CD4-positive, alpha-beta T cell treated with Interferon alpha-2 for 1 hour (primary cell): Measurements from ENCODE around the gene PPP1R12A.
A peak's percentile ranks its signal among the peaks of the same experiment; 100 is the strongest.

Experiments
- DNase-seq, 2 donors: peaks; one replicate each; pipeline ENCODE4 v3.0.0-alpha.2; 2020 to 2022

PPP1R12A gene

DNA sequence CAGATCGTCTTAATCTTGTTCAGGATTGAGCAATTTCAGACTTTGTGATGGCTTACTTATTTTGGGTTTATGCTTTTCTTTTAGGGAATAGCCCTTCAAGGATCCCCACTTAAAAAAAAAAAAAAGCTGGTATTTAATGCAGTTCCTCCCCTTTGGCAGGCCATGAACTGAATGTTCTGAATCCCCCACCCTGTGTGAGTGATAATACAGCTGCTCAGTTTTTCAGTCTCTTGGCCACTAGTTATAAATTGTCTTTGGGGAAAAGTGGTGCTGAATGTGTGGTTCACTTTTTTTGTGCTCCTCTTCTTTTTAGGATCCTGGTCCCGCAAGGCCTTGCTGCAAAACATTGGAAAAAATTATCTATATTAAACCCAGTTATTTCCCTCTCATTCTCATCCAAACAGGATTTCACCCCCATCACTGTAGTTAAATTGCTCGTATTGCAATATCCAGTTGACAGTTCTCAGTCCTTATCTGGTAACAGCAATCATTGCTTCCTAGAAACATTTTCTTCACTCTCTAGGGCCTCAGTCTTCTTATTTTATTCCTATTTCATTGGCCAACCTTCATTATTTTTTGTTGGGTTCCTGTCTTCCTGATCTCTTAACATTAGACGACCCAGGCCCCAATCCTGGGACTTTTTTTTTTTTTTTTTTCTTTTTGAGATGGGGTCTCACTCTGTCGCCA, 171.0 kb downstream of the PPP1R12A start:
- no peak for DNase-seq

DNA sequence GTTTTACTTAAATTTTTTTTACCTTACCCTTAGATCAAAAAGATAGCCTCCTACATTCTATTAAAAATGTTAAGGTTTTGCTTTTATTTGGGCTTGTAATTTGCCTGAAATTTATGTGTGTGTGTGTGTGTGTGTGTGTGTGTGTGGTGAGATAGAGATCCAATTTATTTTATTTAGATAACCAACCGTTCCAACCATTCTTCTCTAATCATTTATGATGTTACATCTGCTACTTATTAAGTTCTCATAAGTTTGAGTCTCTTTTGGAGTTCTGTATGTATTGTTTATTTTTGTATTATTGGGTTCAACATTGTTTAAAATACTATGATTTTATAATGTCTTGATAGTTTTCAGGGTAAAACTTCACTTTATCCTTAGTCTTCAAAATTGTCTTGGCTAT, 173.6 kb downstream of the PPP1R12A start:
- DNase-seq: no peak

DNA sequence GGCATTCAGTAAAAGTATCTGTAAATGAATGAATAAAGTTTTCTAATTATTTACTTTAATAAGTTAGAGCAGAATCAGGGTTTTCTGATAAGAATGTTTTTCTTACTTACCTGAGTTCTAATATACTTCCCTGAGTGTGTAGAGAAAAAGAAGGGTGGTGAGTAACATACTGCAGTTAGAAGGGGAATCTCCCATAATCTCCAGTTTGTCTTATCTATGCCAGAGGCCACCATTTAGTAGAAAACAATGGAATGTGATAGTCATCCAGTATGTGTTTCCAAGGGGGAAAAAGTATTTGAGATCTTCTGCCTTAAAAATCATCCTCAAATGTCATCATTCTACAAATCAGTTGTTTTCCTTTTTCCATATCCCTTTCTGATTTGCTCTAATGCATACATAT, 187.6 kb downstream of the PPP1R12A start:
- no peak for DNase-seq

DNA sequence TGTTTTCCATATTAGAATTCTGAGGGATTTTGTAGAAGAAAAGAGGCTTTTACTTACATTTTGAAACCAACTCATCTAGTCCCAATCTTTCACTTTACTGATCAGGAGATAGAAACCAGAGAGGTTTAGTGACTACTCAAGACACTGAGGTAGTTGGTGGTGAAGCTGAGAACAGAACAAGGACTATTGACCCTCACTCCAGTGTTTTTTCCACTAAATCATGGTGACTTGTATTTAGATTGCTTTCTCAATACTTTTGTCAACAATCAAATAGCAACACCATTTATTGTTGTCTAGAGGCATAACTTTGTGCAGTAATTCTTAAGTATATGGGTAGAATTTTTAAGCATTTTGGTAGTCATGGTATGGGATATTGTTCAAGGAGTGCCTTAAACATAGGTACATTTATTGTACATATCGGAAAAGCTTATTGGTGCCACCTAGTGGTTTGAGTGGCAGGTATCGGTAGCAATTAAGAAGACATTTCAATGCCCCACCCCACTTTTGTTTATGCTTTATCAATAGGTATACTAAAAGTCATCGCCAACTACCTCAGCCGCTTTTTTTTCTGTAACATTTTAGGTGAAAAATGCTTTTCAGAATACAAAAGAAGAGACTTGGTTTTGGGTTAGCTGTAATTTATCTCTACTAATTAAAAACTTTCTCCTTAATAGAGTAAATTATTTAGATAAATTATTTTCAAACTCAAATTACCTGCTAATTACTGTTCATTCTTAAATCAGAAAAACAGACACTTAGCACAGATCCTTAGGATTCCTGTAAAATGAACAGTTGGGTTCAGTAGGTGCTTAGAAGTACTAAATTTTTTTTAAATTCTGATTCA, 196.8 kb downstream of the PPP1R12A start:
- DNase-seq: peak; percentile 11 to 45

DNA sequence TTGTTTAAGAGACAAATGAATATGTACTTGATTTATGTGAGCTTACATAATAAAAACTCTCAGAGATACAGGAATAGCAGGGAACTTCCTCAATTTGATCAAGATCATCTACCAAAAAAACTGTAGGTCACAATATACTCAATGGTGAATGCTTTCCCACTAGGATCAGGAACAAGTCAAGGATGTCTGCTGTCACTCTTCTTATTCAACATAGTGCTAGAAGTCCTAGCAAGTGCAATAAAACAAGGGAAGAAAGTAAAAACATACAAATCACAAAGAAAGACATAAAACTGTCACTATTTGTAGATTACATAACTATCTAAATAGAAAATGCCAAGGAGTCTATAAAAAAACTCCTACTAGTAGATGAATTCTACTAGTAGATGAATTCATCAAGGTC, 202.3 kb downstream of the PPP1R12A start:
- no peak for DNase-seq

DNA sequence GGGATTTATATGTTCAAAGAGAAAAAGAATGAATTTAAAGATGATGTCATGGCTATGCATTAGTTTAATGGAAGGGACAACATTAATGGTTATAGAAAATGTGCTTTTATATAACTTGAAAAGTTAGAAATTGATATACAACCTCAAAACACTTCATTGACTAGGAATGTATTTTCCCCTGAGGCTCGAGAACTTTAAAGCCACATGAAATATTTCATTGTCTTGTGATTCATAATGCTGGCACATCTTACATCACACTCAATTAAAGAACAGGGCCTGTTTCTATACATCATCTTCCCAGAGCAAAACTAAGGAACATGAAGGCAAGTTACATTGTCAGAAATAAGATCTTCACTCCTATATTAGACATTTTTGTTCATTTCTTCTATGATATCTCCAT, 208.9 kb downstream of the PPP1R12A start:
- no peak for DNase-seq
